ENCODE results near the gene USP32.
A peak's percentile ranks its signal among the peaks of the same experiment; 100 is the strongest.

Gene USP32

DNA sequence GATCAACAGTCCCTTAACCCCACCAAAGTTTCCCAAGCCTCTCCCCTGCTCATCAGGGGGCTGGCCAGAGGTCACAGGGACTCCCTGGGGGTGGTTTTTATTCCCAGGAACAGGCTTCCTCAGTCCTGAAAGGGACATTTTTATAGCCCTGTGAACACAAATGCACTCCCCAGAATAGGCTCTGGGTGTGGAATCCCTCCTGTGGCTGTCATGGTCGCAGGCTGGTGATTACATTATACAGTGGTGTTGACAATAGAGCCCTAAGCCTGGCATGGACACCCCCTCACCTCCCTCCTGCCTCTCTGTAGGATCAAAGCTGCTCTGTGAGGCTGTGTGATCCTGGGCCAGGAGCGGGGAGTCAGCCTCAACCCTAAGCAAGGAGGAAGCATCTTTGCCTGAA is 243.6 kb downstream of the USP32 start:
- Histone ChIP-seq H3K4me3 (ENCODE audit: low read depth in 1 of 2, low read length in 2 of 2) (no peak overlapping the region), H3K27ac (ENCODE audit: low read length) (no peak overlapping the region), H3K27me3 (ENCODE audit: low read depth, low read length) (peaks cover 22% of the 10 kb centered on the region), H3K36me3 (ENCODE audit: control insufficient read depth in 1 of 2, insufficient read depth in 2 of 2, low read length in 2 of 2) (no peaks in the 10 kb centered on the region), H3K9me3 (ENCODE audit: control insufficient read depth in 1 of 2, low read length in 2 of 2) (no peaks in the 10 kb centered on the region), H3K4me1 (ENCODE audit: control insufficient read depth in 1 of 2, insufficient read depth in 2 of 2, low read length in 2 of 2) (peaks cover under 1 to 14% of the 10 kb centered on the region in 2 donors)

GRCh38 chr17:60147553-60148223 is 244.2 kb downstream of the USP32 start:
- peaks cover 5 to 19% of the 10 kb centered on the region in 2 donors for H3K4me1 ChIP-seq (ENCODE audit: control insufficient read depth in 1 of 2, insufficient read depth in 2 of 2, low read length in 2 of 2)
- H3K4me3 ChIP-seq (ENCODE audit: low read depth in 1 of 2, low read length in 2 of 2): no peak overlapping the region
- no peaks in the 10 kb centered on the region for H3K9me3 ChIP-seq (ENCODE audit: control insufficient read depth in 1 of 2, low read length in 2 of 2)
- H3K36me3 ChIP-seq (ENCODE audit: control insufficient read depth in 1 of 2, insufficient read depth in 2 of 2, low read length in 2 of 2): no peaks in the 10 kb centered on the region
- no peak overlapping the region for H3K27ac ChIP-seq (ENCODE audit: low read length)
- peaks cover 22% of the 10 kb centered on the region for H3K27me3 ChIP-seq (ENCODE audit: low read depth, low read length)

DNA sequence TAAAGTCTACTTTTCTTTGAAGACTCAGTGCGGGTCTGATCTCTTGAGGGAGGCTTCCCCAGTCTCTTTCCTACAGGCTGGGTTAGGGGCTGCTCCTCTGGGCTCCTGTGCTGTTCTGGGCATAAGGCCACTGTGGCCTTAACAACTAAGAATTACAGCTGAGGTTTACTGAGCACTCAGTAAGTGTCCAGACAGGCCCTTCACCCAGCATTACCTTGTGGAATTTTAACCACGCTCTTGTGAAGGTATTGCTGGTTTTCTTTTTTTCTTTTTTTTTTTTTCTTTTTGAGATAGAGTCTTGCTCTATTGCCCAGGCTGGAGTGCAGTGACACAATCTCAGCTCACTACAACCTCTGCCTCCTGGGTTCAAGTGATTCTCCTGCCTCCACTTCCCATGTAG is 245.7 kb downstream of the USP32 start:
- no peaks in the 10 kb centered on the region for H3K36me3 ChIP-seq (ENCODE audit: control insufficient read depth in 1 of 2, insufficient read depth in 2 of 2, low read length in 2 of 2)
- H3K27ac ChIP-seq (ENCODE audit: low read length): no peak overlapping the region
- H3K9me3 ChIP-seq (ENCODE audit: control insufficient read depth in 1 of 2, low read length in 2 of 2): no peaks in the 10 kb centered on the region
- no peak overlapping the region for H3K4me3 ChIP-seq (ENCODE audit: low read depth in 1 of 2, low read length in 2 of 2)
- peaks cover 5 to 34% of the 10 kb centered on the region in 2 donors for H3K4me1 ChIP-seq (ENCODE audit: control insufficient read depth in 1 of 2, insufficient read depth in 2 of 2, low read length in 2 of 2)
- peaks cover 27% of the 10 kb centered on the region for H3K27me3 ChIP-seq (ENCODE audit: low read depth, low read length)

DNA sequence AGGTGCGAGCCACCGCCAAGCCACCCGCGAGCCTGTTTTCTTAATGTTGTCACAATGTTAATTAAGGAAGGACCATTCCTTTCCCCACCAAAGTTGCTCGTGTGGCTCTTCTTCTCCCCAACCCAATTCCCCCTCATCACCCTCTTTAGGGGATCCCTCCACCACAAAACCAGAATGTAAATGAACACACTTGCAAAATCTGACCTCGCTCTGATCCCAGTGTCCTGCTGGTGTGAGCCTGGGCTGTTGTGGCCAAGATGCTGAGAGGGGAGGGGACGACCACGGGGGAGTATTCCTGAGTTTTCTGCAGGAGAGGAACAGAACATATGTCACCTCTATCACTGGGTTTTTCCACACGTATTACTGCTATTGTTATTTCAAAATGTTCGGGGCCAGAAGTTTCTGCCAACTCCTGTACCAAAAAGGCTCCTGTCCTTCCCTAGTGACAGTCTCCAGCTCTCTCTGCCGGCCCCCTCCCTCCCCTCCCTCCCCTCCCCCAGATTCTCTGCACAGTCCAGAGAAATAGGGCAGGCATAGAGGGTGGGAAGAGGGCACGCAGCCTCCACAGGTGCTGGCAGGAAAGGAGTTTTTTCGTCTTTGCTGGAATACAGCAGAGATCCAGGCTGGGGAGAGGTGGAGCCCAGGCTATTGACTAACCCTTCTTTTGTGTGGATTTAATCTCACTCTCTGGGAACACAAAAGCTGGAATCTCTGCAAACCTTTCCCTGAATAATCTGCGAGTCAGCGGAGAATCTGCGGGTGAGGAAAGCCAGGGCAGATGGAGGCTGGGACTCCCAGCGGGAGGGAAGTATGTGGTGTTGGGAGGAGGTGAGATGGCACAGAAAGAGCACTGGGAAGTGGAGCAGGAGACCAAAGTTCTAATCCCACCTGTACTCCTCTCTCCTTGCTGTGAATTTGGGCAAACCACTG is 246.7 kb downstream of the USP32 start:
- H3K4me1 ChIP-seq (ENCODE audit: control insufficient read depth in 1 of 2, insufficient read depth in 2 of 2, low read length in 2 of 2): peaks cover 5 to 34% of the 10 kb centered on the region in 2 donors
- no peaks in the 10 kb centered on the region for H3K9me3 ChIP-seq (ENCODE audit: control insufficient read depth in 1 of 2, low read length in 2 of 2)
- peaks cover 30% of the 10 kb centered on the region for H3K27me3 ChIP-seq (ENCODE audit: low read depth, low read length)
- no peak overlapping the region for H3K4me3 ChIP-seq (ENCODE audit: low read depth in 1 of 2, low read length in 2 of 2)
- no peaks in the 10 kb centered on the region for H3K36me3 ChIP-seq (ENCODE audit: control insufficient read depth in 1 of 2, insufficient read depth in 2 of 2, low read length in 2 of 2)
- H3K27ac ChIP-seq (ENCODE audit: low read length): no peak overlapping the region

DNA sequence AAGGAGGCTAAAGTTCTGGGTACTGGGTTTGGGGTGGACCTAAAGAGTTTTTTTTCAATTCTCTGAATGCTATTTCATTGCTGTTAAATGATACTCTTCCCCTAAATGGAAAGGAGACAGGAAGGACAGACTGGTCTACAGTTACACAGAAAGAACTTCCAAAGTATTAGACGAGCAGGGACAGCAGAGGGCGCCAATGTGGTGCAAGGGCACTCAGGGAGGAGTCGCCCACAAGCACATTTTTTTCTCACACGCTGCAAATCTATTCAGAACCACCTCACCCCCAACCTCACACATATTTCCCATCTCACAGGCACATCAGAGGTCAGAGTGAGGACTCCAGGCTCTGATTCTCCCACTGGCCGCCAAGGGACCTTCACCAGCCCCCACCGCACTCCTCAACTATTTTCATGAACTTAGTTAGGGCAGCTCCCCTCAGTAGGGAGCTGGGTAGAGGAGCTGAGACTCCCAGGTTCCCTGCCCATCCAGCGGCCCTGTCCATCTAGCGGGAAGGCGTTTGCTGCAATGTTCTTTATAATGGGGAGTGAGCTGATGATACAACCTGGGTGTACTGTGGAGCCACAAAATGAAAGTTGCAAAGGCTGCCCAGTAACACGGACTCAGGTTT is 248.9 kb downstream of the USP32 start:
- Histone ChIP-seq H3K4me3 (ENCODE audit: low read depth in 1 of 2, low read length in 2 of 2) (peak overlapping the region; percentile 22 to 33), H3K27me3 (ENCODE audit: low read depth, low read length) (peaks cover 39% of the 10 kb centered on the region), H3K36me3 (ENCODE audit: control insufficient read depth in 1 of 2, insufficient read depth in 2 of 2, low read length in 2 of 2) (no peaks in the 10 kb centered on the region), H3K4me1 (ENCODE audit: control insufficient read depth in 1 of 2, insufficient read depth in 2 of 2, low read length in 2 of 2) (peaks cover 5 to 42% of the 10 kb centered on the region in 2 donors), H3K9me3 (ENCODE audit: control insufficient read depth in 1 of 2, low read length in 2 of 2) (no peaks in the 10 kb centered on the region), H3K27ac (ENCODE audit: low read length) (no peak overlapping the region)

DNA sequence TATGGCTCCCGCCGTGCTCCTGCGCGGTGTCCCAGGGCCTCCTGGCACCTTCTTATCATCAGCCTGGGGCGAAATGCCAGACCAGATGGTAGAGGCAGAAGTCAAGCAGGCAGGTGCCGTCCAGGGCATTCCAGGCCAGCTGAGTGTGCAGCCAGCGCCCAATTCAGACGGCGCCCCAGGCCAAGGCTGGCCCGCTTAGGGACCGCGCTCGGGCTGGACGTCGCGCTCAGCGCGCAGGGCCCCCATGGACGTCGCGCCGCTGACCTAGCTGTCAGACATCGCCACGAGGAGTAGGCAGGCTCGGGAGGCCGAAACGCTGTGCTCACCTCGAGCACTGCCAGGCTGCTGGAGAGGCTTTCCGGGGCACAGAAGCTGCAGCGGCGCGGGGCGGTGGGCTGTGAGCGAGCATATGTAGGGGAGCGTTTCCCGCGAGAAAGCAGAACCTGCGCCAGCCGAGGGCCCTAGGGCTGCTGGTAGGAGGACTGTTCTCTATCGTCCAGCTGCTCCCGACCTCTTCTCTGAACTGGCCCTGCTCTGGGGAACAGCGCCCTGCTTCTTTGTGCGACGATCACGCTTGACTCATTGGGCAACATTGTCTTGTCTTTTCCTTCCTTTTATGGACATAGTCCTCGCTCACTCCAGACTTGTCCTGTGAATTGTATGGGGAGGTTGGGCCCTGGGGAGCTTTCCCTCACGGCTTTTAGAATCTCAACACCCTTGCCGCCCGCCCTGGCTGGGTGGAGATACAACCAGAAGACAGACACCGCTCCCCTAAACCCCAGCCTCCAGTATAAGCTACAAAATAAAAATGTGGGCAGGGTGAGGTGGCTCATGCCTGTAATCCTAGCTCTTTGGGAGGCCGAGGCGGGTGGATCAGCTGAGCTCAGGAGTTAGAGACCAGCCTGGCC is 250.6 kb downstream of the USP32 start:
- Histone ChIP-seq H3K9me3 (ENCODE audit: control insufficient read depth in 1 of 2, low read length in 2 of 2) (no peaks in the 10 kb centered on the region), H3K36me3 (ENCODE audit: control insufficient read depth in 1 of 2, insufficient read depth in 2 of 2, low read length in 2 of 2) (no peaks in the 10 kb centered on the region), H3K4me3 (ENCODE audit: low read depth in 1 of 2, low read length in 2 of 2) (no peak overlapping the region), H3K4me1 (ENCODE audit: control insufficient read depth in 1 of 2, insufficient read depth in 2 of 2, low read length in 2 of 2) (peaks cover 5 to 42% of the 10 kb centered on the region in 2 donors), H3K27me3 (ENCODE audit: low read depth, low read length) (peaks cover 39% of the 10 kb centered on the region), H3K27ac (ENCODE audit: low read length) (no peak overlapping the region)

- Histone ChIP-seq H3K27me3 (ENCODE audit: low read depth, low read length) (peaks cover 39% of the 10 kb centered on the region), H3K36me3 (ENCODE audit: control insufficient read depth in 1 of 2, insufficient read depth in 2 of 2, low read length in 2 of 2) (no peaks in the 10 kb centered on the region), H3K4me3 (ENCODE audit: low read depth in 1 of 2, low read length in 2 of 2) (peak overlapping the region in 1 of 2 donors; percentile 43), H3K9me3 (ENCODE audit: control insufficient read depth in 1 of 2, low read length in 2 of 2) (no peaks in the 10 kb centered on the region), H3K27ac (ENCODE audit: low read length) (no peak overlapping the region), H3K4me1 (ENCODE audit: control insufficient read depth in 1 of 2, insufficient read depth in 2 of 2, low read length in 2 of 2) (peaks cover 8 to 51% of the 10 kb centered on the region in 2 donors)
Measured at GRCh38 chr17:60139438-60140285, 252.3 kb downstream of the USP32 start.

GRCh38 chr17:60138769-60139437 is 253.0 kb downstream of the USP32 start:
- Histone ChIP-seq H3K9me3 (ENCODE audit: control insufficient read depth in 1 of 2, low read length in 2 of 2) (no peaks in the 10 kb centered on the region), H3K27ac (ENCODE audit: low read length) (no peak overlapping the region), H3K4me3 (ENCODE audit: low read depth in 1 of 2, low read length in 2 of 2) (peak overlapping the region in 1 of 2 donors; percentile 43), H3K36me3 (ENCODE audit: control insufficient read depth in 1 of 2, insufficient read depth in 2 of 2, low read length in 2 of 2) (no peaks in the 10 kb centered on the region), H3K4me1 (ENCODE audit: control insufficient read depth in 1 of 2, insufficient read depth in 2 of 2, low read length in 2 of 2) (peaks cover 9 to 58% of the 10 kb centered on the region in 2 donors), H3K27me3 (ENCODE audit: low read depth, low read length) (peaks cover 39% of the 10 kb centered on the region)

DNA sequence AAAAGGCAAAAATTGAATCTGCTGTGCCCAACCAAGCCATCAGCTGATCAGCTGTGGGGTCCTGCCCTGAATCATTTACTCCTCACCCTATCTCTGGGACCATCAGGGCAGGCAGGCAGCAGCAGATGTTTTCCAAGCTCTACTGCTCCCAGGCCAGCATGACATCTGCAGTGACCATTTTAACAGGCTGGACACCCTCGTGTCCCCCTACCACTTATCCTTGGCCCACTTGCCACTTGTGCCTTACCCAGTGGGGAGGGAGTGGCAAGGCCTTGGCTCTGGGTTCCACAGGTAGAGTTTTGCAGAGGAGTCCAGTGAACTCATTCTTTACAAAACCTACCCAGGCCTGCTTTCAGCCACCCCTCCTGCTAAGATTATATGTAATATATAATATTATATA is 254.2 kb downstream of the USP32 start:
- H3K9me3 ChIP-seq (ENCODE audit: control insufficient read depth in 1 of 2, low read length in 2 of 2): no peaks in the 10 kb centered on the region
- no peak overlapping the region for H3K4me3 ChIP-seq (ENCODE audit: low read depth in 1 of 2, low read length in 2 of 2)
- peaks cover 39% of the 10 kb centered on the region for H3K27me3 ChIP-seq (ENCODE audit: low read depth, low read length)
- no peaks in the 10 kb centered on the region for H3K36me3 ChIP-seq (ENCODE audit: control insufficient read depth in 1 of 2, insufficient read depth in 2 of 2, low read length in 2 of 2)
- peaks cover 4 to 52% of the 10 kb centered on the region in 2 donors for H3K4me1 ChIP-seq (ENCODE audit: control insufficient read depth in 1 of 2, insufficient read depth in 2 of 2, low read length in 2 of 2)
- H3K27ac ChIP-seq (ENCODE audit: low read length): no peak overlapping the region
